IMR-90 (cell line): ENCODE data around the gene GALNT14. TPM values are rescaled to one million over a fixed set of nuclear protein-coding genes. Genes with fewer than 3 reads are reported as not detected.

Source experiments
- ATAC-seq: fragments of 200-7000 bp; cut with Tn5 transposase; 2 replicates; pipeline ENCODE4 v1.9.1; 2020; ENCODE audit warnings: low read depth, mild to moderate bottlenecking, moderate library complexity
- BruUV-seq: library from RNA; stranded (reverse); fragments of 400-500 nt; replicated peaks from 2 replicates; lab custom pipeline; 2021; lab: Mats Ljungman, UMichigan
- CTCF ChIA-PET: fragments of 300-600 bp; formaldehyde crosslinking; extraction: SDS; loops from one replicate; lab custom pipeline; 2021; ENCODE audit warnings: antibody characterized with exemption; lab: Yijun Ruan, JAX
- POLR2A ChIA-PET: fragments of 300-600 bp; sonication (Branson Sonifier 250); formaldehyde crosslinking; loops from one replicate; lab custom pipeline; 2022; ENCODE audit warnings: antibody characterized with exemption; ENCODE audit not compliant: unreplicated experiment; lab: Charles Lee
- DNase-seq: peaks from one replicate; pipeline ENCODE4 v3.0.0; 2013
- H2AFZ ChIP-seq: replicated peaks from 2 replicates; pipeline ENCODE3; 2013; ENCODE audit warnings: low read length, mild to moderate bottlenecking; ENCODE audit not compliant: poor library complexity
- H2AK5ac ChIP-seq: 2 replicates; pipeline ENCODE4 v1.6.1; 2013; ENCODE audit warnings: low read depth, low read length, inconsistent platforms
- H2AK9ac ChIP-seq: replicated peaks from 2 replicates; pipeline ENCODE3; 2013; ENCODE audit warnings: mild to moderate bottlenecking, low read depth, low read length, moderate library complexity; ENCODE audit not compliant: poor library complexity
- H2BK120ac ChIP-seq: 2 replicates; pipeline ENCODE4 v1.6.1; 2013; ENCODE audit warnings: low read depth, low read length, inconsistent platforms
- H2BK15ac ChIP-seq: 3 replicates; pipeline ENCODE4 v1.6.1; 2013; ENCODE audit warnings: low read depth, low read length, inconsistent platforms
- H2BK20ac ChIP-seq: 2 replicates; pipeline ENCODE4 v1.6.1; 2013; ENCODE audit warnings: low read depth, mild to moderate bottlenecking, inconsistent platforms, low read length, moderate library complexity
- H2BK5ac ChIP-seq: 2 replicates; pipeline ENCODE4 v1.6.1; 2013; ENCODE audit warnings: mild to moderate bottlenecking, low read depth, low read length, inconsistent platforms; ENCODE audit not compliant: poor library complexity, severe bottlenecking
- H3K14ac ChIP-seq: replicated peaks from 2 replicates; pipeline ENCODE4 v1.6.1; 2013; ENCODE audit warnings: low read depth, low read length, inconsistent platforms
- H3K18ac ChIP-seq: 2 replicates; pipeline ENCODE4 v1.6.1; 2013; ENCODE audit warnings: low read depth, low read length, control low read depth
- H3K23ac ChIP-seq: 2 replicates; pipeline ENCODE4 v1.6.1; 2013; ENCODE audit warnings: low read depth, low read length, inconsistent platforms
- H3K27ac ChIP-seq: 2 replicates; pipeline ENCODE4 v1.5.1; 2013; ENCODE audit warnings: mild to moderate bottlenecking, control low read depth, low read length; ENCODE audit not compliant: insufficient read depth
- H3K27me3 ChIP-seq: 2 replicates; pipeline ENCODE4 v1.6.1; 2013; ENCODE audit warnings: low read length; ENCODE audit not compliant: control insufficient read depth, insufficient read depth
- H3K36me3 ChIP-seq: 2 replicates; pipeline ENCODE4 v1.6.1; 2013; ENCODE audit warnings: low read length, mixed read lengths; ENCODE audit not compliant: control insufficient read depth, insufficient read depth
- H3K4ac ChIP-seq: 2 replicates; pipeline ENCODE4 v1.6.1; 2013; ENCODE audit warnings: low read depth, low read length, inconsistent platforms
- H3K4me1 ChIP-seq: 2 replicates; pipeline ENCODE4 v1.6.1; 2013; ENCODE audit warnings: low read length, mixed read lengths; ENCODE audit not compliant: control insufficient read depth, insufficient read depth
- H3K4me2 ChIP-seq: 2 replicates; pipeline ENCODE4 v1.6.1; 2013; ENCODE audit warnings: low read depth, mild to moderate bottlenecking, control low read depth, low read length, moderate library complexity
- H3K4me3 ChIP-seq: 2 replicates; pipeline ENCODE4 v1.5.1; 2013; ENCODE audit warnings: low read depth, mild to moderate bottlenecking, control low read depth, low read length, moderate library complexity; ENCODE audit not compliant: insufficient read depth
- H3K56ac ChIP-seq: 2 replicates; pipeline ENCODE4 v1.6.1; 2013; ENCODE audit warnings: low read length, inconsistent platforms; ENCODE audit not compliant: insufficient read depth; ENCODE audit errors: extremely low read depth
- H3K79me1 ChIP-seq, 2 experiments: 2 replicates each; pipeline ENCODE4 v1.6.1; 2013; ENCODE audit warnings: low read length in 2 of 2, inconsistent platforms in 1 of 2, low read depth in 1 of 2
- H3K9ac ChIP-seq: 2 replicates; pipeline ENCODE4 v1.6.1; 2013; ENCODE audit warnings: low read depth, low read length, control low read depth
- H3K9me1 ChIP-seq: 2 replicates; pipeline ENCODE4 v1.6.1; 2013; ENCODE audit warnings: low read length, inconsistent platforms; ENCODE audit not compliant: insufficient read depth
- H3K9me3 ChIP-seq: 2 replicates; pipeline ENCODE4 v1.6.1; 2013; ENCODE audit warnings: low read length; ENCODE audit not compliant: control insufficient read depth, insufficient read depth
- H4K20me1 ChIP-seq: 2 replicates; pipeline ENCODE4 v1.6.1; 2013; ENCODE audit warnings: low read length, inconsistent platforms; ENCODE audit not compliant: insufficient read depth
- H4K5ac ChIP-seq: 2 replicates; pipeline ENCODE4 v1.6.1; 2013; ENCODE audit warnings: mild to moderate bottlenecking, low read depth, low read length, control low read depth
- H4K8ac ChIP-seq, 2 experiments: 2 replicates each; pipeline ENCODE4 v1.6.1; 2013; ENCODE audit warnings: low read depth in 2 of 2, low read length in 2 of 2, control low read depth in 1 of 2, inconsistent platforms in 1 of 2
- H4K91ac ChIP-seq: 2 replicates; pipeline ENCODE4 v1.6.1; 2013; ENCODE audit warnings: low read depth, low read length, inconsistent platforms; ENCODE audit not compliant: insufficient read depth
- BHLHE40 ChIP-seq: fragments of 150-350 bp; IDR thresholded peaks from 2 replicates; pipeline ENCODE4 v1.6.1; 2016; ENCODE audit warnings: mild to moderate bottlenecking, low read depth, low read length
- CEBPB ChIP-seq: IDR thresholded peaks from 2 replicates; pipeline ENCODE4 v1.6.1; 2012; ENCODE audit warnings: low read depth, low read length, improper control_type of control experiment
- CHD1 ChIP-seq: IDR thresholded peaks from 2 replicates; pipeline ENCODE4 v1.6.1; 2012; ENCODE audit warnings: low read depth, low read length, improper control_type of control experiment
- CTCF ChIP-seq: conservative IDR thresholded peaks from 2 replicates; pipeline ENCODE4 v1.5.1; 2012; ENCODE audit warnings: mild to moderate bottlenecking, low read depth, low read length, improper control_type of control experiment
- ELK1 ChIP-seq: fragments of 150-350 bp; IDR thresholded peaks from 2 replicates; pipeline ENCODE4 v1.6.1; 2016; ENCODE audit warnings: low read depth, mild to moderate bottlenecking, low read length, moderate library complexity, borderline replicate concordance
- FOS ChIP-seq: fragments of 150-350 bp; IDR thresholded peaks from 2 replicates; pipeline ENCODE4 v1.6.1; 2016; ENCODE audit warnings: low read depth, low read length
- MAFK ChIP-seq: IDR thresholded peaks from 2 replicates; pipeline ENCODE4 v1.6.1; 2012; ENCODE audit warnings: low read depth, low read length, improper control_type of control experiment
- MAZ ChIP-seq: IDR thresholded peaks from 2 replicates; pipeline ENCODE4 v1.6.1; 2012; ENCODE audit warnings: low read depth, mild to moderate bottlenecking, low read length, improper control_type of control experiment, moderate library complexity, borderline replicate concordance
- MXI1 ChIP-seq: IDR thresholded peaks from 2 replicates; pipeline ENCODE4 v1.6.1; 2012; ENCODE audit warnings: low read depth, mild to moderate bottlenecking, low read length, moderate library complexity, borderline replicate concordance
- NFE2L2 ChIP-seq: fragments of 150-350 bp; IDR thresholded peaks from 2 replicates; pipeline ENCODE4 v1.6.1; 2016; ENCODE audit warnings: low read depth, mild to moderate bottlenecking, low read length
- POLR2A ChIP-seq: IDR thresholded peaks from 2 replicates; pipeline ENCODE4 v1.6.1; 2012; ENCODE audit warnings: mild to moderate bottlenecking, low read depth, low read length
- RAD21 ChIP-seq: IDR thresholded peaks from 2 replicates; pipeline ENCODE4 v1.6.1; 2012; ENCODE audit warnings: low read length, improper control_type of control experiment
- RCOR1 ChIP-seq: IDR thresholded peaks from 2 replicates; pipeline ENCODE4 v1.6.1; 2012; ENCODE audit warnings: mild to moderate bottlenecking, low read length, improper control_type of control experiment; ENCODE audit not compliant: insufficient replicate concordance
- RFX5 ChIP-seq: IDR thresholded peaks from 2 replicates; pipeline ENCODE4 v1.8.0; 2012; ENCODE audit warnings: low read depth, mild to moderate bottlenecking, low read length, moderate library complexity
- SMC3 ChIP-seq: fragments of 150-350 bp; IDR thresholded peaks from 2 replicates; pipeline ENCODE4 v1.6.1; 2016; ENCODE audit warnings: low read depth, mild to moderate bottlenecking, antibody characterized with exemption, low read length, moderate library complexity
- USF2 ChIP-seq: fragments of 150-350 bp; IDR thresholded peaks from 2 replicates; pipeline ENCODE4 v1.6.1; 2017; ENCODE audit warnings: mild to moderate bottlenecking, antibody characterized with exemption, low read length, low read depth
- WGBS, 2 experiments: methylation state at CpG; one replicate each; pipeline versions ENCODE4 v1.1.5 to v1.1.7; 2013; ENCODE audit warnings: missing lambda C conversion rate in 2 of 2; ENCODE audit not compliant: insufficient read length in 1 of 2; ENCODE audit errors: extremely low coverage in 2 of 2; 5-methylcytosine and 5-hydroxymethylcytosine counted together
- dilution Hi-C: fragments of 300-500 bp; cut with HindIII; formaldehyde crosslinking; loops from one replicate; pipeline ENCODE4 v1.14.3; 2018; ENCODE audit warnings: low sequenced_read_pairs; ENCODE audit not compliant: unreplicated experiment
- in situ Hi-C: fragments of 300-500 bp; cut with MboI; formaldehyde crosslinking; loops from 3 replicates; pipeline ENCODE4 v1.14.3; 2019; ENCODE audit warnings: low sequenced_read_pairs, inconsistent platforms, mixed read lengths
- intact Hi-C: fragments of 100-400 bp; cut with micrococcal nuclease; formaldehyde crosslinking; loops from 2 replicates; pipeline ENCODE4 v1.10.0; 2022
- polyA plus RNA-seq, 3 experiments: library from polyadenylated mRNA; depleted of rRNA; stranded (reverse); fragments of >200 nt; gene quantifications; 2 replicates each; pipeline ENCODE4 v1.2.3, GENCODE V29; 2012; ENCODE audit warnings: low replicate concordance in 1 of 3
- total RNA-seq: library from RNA; depleted of rRNA; stranded (reverse); fragments of >200 nt; gene quantifications from 2 replicates; pipeline ENCODE4 v1.2.3, GENCODE V29; 2012

The GALNT14 gene
- total and polyA plus RNA-seq, 2 of the 4 experiments (the other 2 are of a cell fraction): 0.15 to 0.18 TPM

- ChIA-PET POLR2A (no interaction called here), CTCF (no interaction called here)
- no peak overlapping the region for H3K27ac ChIP-seq
- no peak overlapping the region for H3K4ac ChIP-seq
- DNase-seq: no peak
- no peak overlapping the region for H3K9ac ChIP-seq
- H3K9me3 ChIP-seq: no peaks in the 10 kb centered on the region; the same call in 1 of the 2 replicates
- no peak overlapping the region for H4K91ac ChIP-seq
- WGBS, 2 experiments: 20% methylated on average over 1 of the region's 1 CpG; no CpG with 5 or more reads in 1 of the 2 experiments
- no peaks in the 10 kb centered on the region for H3K36me3 ChIP-seq
- no peak overlapping the region for H4K8ac ChIP-seq
- no peaks in the 10 kb centered on the region for H3K79me1 ChIP-seq
- no peak overlapping the region for H2BK20ac ChIP-seq
- no peak overlapping the region for H4K5ac ChIP-seq
- ATAC-seq: no peak
- H3K27me3 ChIP-seq: peaks cover 2% of the 10 kb centered on the region; the same call in 1 of the 2 replicates
- no peak overlapping the region for H2BK15ac ChIP-seq
- no peak overlapping the region for H3K23ac ChIP-seq
- in situ Hi-C loops: no loop called here
- no peak overlapping the region for H2AFZ ChIP-seq
- no peak overlapping the region for H3K4me3 ChIP-seq
- no peak overlapping the region for H2BK5ac ChIP-seq
- no peak overlapping the region for H2AK5ac ChIP-seq
- H3K4me1 ChIP-seq: no peaks in the 10 kb centered on the region
- H3K18ac ChIP-seq: no peak overlapping the region
- BruUV-seq: no TSS peak
- H3K56ac ChIP-seq: no peak overlapping the region
- H3K14ac ChIP-seq: no peak overlapping the region
- dilution Hi-C loops: no loop called here
- no peak overlapping the region for H2BK120ac ChIP-seq
- no peaks in the 10 kb centered on the region for H4K20me1 ChIP-seq
- no peak overlapping the region for H2AK9ac ChIP-seq
- no peak overlapping the region for H3K4me2 ChIP-seq
- no peaks in the 10 kb centered on the region for H3K9me1 ChIP-seq
- intact Hi-C loops: no loop called here
- TF ChIP-seq USF2 (no peak), NFE2L2 (no peak), MAFK (no peak), POLR2A (no peak), ELK1 (no peak), CEBPB (no peak), RFX5 (no peak), BHLHE40 (no peak), MAZ (no peak), CTCF (no peak), MXI1 (no peak), RCOR1 (no peak), FOS (no peak), RAD21 (no peak), CHD1 (no peak), SMC3 (no peak)
Measured at GRCh38 chr2:31033032-31033431, 105.2 kb downstream of the GALNT14 start.
